CD4-positive, alpha-beta memory T cell (primary cell): ENCODE data around the gene ZNF541. TPM values are rescaled to one million over a fixed set of nuclear protein-coding genes. Genes with fewer than 3 reads are reported as not detected.
"Not testable (repeated sequence)": the region's sequence is repeated elsewhere in the genome, so short reads cannot be mapped to it uniquely, and the experiment has no call there.

Experiments used
- CTCF ChIA-PET: fragments of 350-600 bp; sonication (Branson Sonifier 250); formaldehyde crosslinking; loops from one replicate; lab custom pipeline; 2021; ENCODE audit warnings: inconsistent platforms; ENCODE audit not compliant: partially characterized antibody; lab: Charles Lee
- POLR2A ChIA-PET: fragments of 350-600 bp; sonication (Branson Sonifier 250); formaldehyde crosslinking; loops from one replicate; lab custom pipeline; 2021; ENCODE audit not compliant: partially characterized antibody; lab: Charles Lee
- DNase-seq, 5 donors: peaks; one replicate each; pipeline versions ENCODE4 v3.0.0 to v3.0.0-alpha.2; 2020 to 2022; ENCODE audit warnings: mixed read lengths in 1 of 5
- H3K27ac ChIP-seq: one replicate; pipeline ENCODE4 v1.7.0; 2013; ENCODE audit warnings: low read depth, low read length
- H3K27me3 ChIP-seq: 2 replicates; pipeline ENCODE4 v1.7.0; 2013; ENCODE audit warnings: mild to moderate bottlenecking, low read length, moderate library complexity; ENCODE audit not compliant: insufficient read depth
- H3K36me3 ChIP-seq: 2 replicates; pipeline ENCODE4 v1.7.0; 2013; ENCODE audit warnings: mild to moderate bottlenecking, low read length, moderate library complexity; ENCODE audit not compliant: insufficient read depth
- H3K4me1 ChIP-seq: 2 replicates; pipeline ENCODE4 v1.7.0; 2013; ENCODE audit warnings: mild to moderate bottlenecking, low read length, moderate library complexity; ENCODE audit not compliant: insufficient read depth
- H3K4me3 ChIP-seq, 2 donors: one replicate each; pipeline ENCODE4 v1.7.0; 2013; ENCODE audit warnings: low read length in 2 of 2, mild to moderate bottlenecking in 1 of 2
- H3K9me3 ChIP-seq, 2 donors: one replicate each; pipeline ENCODE4 v1.7.0; 2013; ENCODE audit warnings: low read length in 2 of 2, control low read depth in 1 of 2; ENCODE audit not compliant: control insufficient read depth in 1 of 2
- H3K27ac Mint-ChIP-seq, 7 donors: one replicate each; pipeline ENCODE4 v1.8.0; 2020 to 2021; ENCODE audit warnings: mixed read lengths in 7 of 7, mild to moderate bottlenecking in 6 of 7, inconsistent platforms in 3 of 7, moderate library complexity in 3 of 7
- H3K27me3 Mint-ChIP-seq, 2 donors: one replicate each; pipeline ENCODE4 v1.8.0; 2020 to 2021; ENCODE audit warnings: mixed read lengths in 2 of 2
- H3K36me3 Mint-ChIP-seq, 2 donors: one replicate each; pipeline ENCODE4 v1.8.0; 2020 to 2021; ENCODE audit warnings: mixed read lengths in 2 of 2, inconsistent platforms in 1 of 2, mild to moderate bottlenecking in 1 of 2
- H3K4me1 Mint-ChIP-seq, 4 donors: one replicate each; pipeline ENCODE4 v1.8.0; 2020 to 2021; ENCODE audit warnings: mixed read lengths in 4 of 4, mild to moderate bottlenecking in 1 of 4
- H3K4me3 Mint-ChIP-seq, 8 donors: one replicate each; pipeline ENCODE4 v1.8.0; 2020 to 2021; ENCODE audit warnings: mixed read lengths in 8 of 8, mild to moderate bottlenecking in 7 of 8, moderate library complexity in 6 of 8, inconsistent platforms in 3 of 8
- H3K9me3 Mint-ChIP-seq, 8 donors: one replicate each; pipeline ENCODE4 v1.8.0; 2020 to 2021; ENCODE audit warnings: mixed read lengths in 8 of 8, mild to moderate bottlenecking in 5 of 8, inconsistent platforms in 3 of 8, moderate library complexity in 1 of 8
- intact Hi-C: fragments of 100-400 bp; cut with micrococcal nuclease; formaldehyde crosslinking; loops from one replicate; pipeline ENCODE4 v1.15.1; 2023
- polyA plus RNA-seq, 2 donors: library from polyadenylated mRNA; unstranded; fragments of 300-500 nt; fragmentation: Illumina TruSeq; gene quantifications; one replicate each; pipeline ENCODE4 v1.2.3, GENCODE V29; 2021
- total RNA-seq, 2 experiments: library from RNA; stranded (reverse); gene quantifications; one replicate each; pipeline ENCODE4 v1.2.3, GENCODE V29; 2021

Gene ZNF541
- total and polyA plus RNA-seq, 4 experiments from 2014 or later = 0.09 to 0.79 (median 0.53) TPM; not detected in 1

DNA sequence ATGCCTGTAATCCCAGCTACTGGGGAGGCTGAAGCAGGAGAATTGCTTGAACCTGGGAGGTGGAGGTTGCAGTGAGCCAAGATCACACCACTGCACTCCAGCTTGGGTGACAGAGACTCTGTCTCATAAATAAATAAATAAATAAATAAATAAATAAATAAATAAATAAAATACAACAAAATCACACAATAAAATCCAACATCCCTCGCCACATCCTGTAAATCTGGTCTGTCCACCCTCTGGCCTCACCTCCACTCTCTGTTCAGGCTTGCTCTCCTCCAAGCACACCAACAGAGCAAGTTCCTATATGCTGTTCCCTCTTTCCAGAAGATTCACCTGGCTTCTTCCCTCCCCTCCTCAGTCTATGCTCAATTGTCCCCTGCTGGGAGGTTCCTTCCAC lies 10.2 kb upstream of the ZNF541 start:
- ChIA-PET POLR2A (interaction anchor here (0.8 to 1.4 kb wide), 3 partner anchors 17 to 25 kb away, joined by 3 to 5 read pairs (median 3); no protein-coding TSS in a partner anchor), CTCF (interaction anchor here (1.8 kb wide), 1 partner anchor 17 kb away, joined by 7 read pairs; no protein-coding TSS in a partner anchor)
- H3K27ac Mint-ChIP-seq = peak overlapping the region in 4 of 7 donors; percentile 24 to 81 (median 72)

DNA sequence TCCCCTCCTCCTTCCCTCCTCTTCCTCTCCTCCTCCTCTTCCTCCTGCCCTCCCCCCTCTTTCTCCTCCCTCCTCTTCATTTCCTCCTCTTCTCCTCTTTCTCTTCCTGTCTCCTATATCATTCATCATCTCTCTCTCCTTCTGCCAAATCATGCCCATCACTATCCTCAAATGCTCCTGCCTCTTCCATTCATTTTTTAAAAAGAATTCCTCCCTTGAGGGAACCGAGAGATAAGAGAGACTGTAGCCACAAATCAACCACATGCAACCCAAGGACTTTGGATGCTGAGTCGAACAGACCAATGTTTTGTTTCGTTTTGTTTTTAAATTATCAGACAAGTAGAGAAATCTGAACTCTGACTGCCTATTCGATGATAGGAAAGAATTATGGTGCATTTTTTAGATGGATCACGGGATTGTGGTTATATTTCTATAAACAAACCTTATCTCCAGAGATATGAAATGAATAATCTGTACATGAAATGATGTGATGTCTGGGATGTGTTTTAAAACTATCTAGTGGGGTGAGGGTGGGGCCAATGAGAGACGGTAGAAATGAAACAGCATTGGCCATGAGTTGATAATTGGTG lies 9.5 kb upstream of the ZNF541 start:
- Mint-ChIP-seq H3K4me3 (peak overlapping the region; percentile 9 to 85 (median 73)), H3K36me3 (no peaks in the 10 kb centered on the region), H3K9me3 (peaks cover 5 to 13% (median 7%) of the 10 kb centered on the region in 8 donors), H3K27me3 (no peaks in the 10 kb centered on the region), H3K4me1 (peaks cover 21 to 54% (median 33%) of the 10 kb centered on the region in 4 donors), H3K27ac (peak overlapping the region; percentile 56 to 95 (median 79))
- intact Hi-C loops = no loop called here
- peak in 1 of 5 donors; percentile 28 for DNase-seq
- Histone ChIP-seq H3K27me3 (no peaks in the 10 kb centered on the region), H3K36me3 (no peaks in the 10 kb centered on the region), H3K9me3 (peaks cover 0 to 5% of the 10 kb centered on the region in 2 donors), H3K4me1 (peaks cover 39% of the 10 kb centered on the region), H3K4me3 (no peak overlapping the region), H3K27ac (no peak overlapping the region)
- ChIA-PET POLR2A (interaction anchor here (1.4 kb wide), 1 partner anchor 25 kb away, joined by 5 read pairs; no protein-coding TSS in a partner anchor), CTCF (interaction anchor here (1.8 kb wide), 1 partner anchor 18 kb away, joined by 7 read pairs; no protein-coding TSS in a partner anchor)

More for the DNA sequence above, 10.2 kb upstream of the ZNF541 start:
- Mint-ChIP-seq H3K4me3 (peak overlapping the region in 4 of 8 donors; percentile 4 to 32 (median 31)), H3K9me3 (peaks cover 5 to 13% (median 8%) of the 10 kb centered on the region in 8 donors), H3K4me1 (peaks cover 16 to 46% (median 27%) of the 10 kb centered on the region in 4 donors)
- H3K27ac ChIP-seq, DNase-seq, H3K36me3 Mint-ChIP-seq, H3K27me3 Mint-ChIP-seq, H3K4me3 ChIP-seq, H3K27me3 ChIP-seq, H3K36me3 ChIP-seq, H3K9me3 ChIP-seq, intact Hi-C loops: not testable (repeated sequence)
- peaks cover 32% of the 10 kb centered on the region for H3K4me1 ChIP-seq

DNA sequence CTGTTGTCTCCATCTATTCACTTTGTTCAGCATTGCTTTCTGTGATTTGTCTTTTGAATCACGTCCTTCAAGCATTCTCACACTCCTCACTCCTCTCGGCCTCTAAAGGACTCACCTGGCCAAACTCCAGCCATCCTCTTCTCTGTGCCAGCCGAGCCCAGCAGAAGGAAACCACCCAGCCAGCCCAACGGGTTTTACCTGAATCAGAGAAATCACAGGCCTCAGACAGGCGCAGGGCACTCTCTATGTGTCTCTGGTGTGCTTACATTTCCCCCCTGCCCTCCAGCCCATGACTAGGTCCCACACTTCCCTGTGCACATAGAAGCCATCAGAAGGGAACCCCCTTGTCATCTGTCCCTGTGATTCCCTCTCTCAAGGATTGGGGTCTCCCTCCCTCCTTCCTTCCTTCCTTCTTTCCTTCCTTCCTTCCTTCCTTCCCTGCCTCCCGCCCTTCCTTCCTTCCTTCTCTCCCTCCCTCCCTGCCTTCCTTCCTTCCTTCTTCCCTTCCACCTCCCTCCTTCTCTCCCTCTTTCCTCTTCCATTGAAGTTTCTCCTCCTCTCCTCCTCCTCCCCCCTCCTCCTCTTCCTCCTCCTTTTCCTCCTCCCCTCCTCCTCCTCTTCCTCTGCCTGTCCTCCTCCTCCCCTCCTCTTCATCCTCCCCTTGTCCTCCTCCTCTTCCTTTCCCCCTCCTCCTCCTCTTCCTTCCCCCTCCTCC lies 8.8 kb upstream of the ZNF541 start:
- Mint-ChIP-seq H3K4me1 (peaks cover 26 to 60% (median 38%) of the 10 kb centered on the region in 4 donors), H3K4me3 (peak overlapping the region in 7 of 8 donors; percentile 60 to 85 (median 73)), H3K27me3 (no peaks in the 10 kb centered on the region), H3K9me3 (peaks cover 5 to 13% (median 7%) of the 10 kb centered on the region in 8 donors), H3K27ac (peak overlapping the region; percentile 63 to 96 (median 85)), H3K36me3 (no peaks in the 10 kb centered on the region)
- H3K4me1 ChIP-seq = peaks cover 46% of the 10 kb centered on the region
- no peak overlapping the region for H3K4me3 ChIP-seq
- DNase-seq = no peak
- H3K27ac ChIP-seq = no peak overlapping the region
- H3K9me3 ChIP-seq = peaks cover 0 to 5% of the 10 kb centered on the region in 2 donors
- intact Hi-C loops = no loop called here
- ChIA-PET POLR2A (interaction anchor here (1.3 to 1.4 kb wide), 2 partner anchors 10 to 18 kb away, joined by 4 to 7 read pairs; no protein-coding TSS in a partner anchor), CTCF (no interaction called here)
- H3K36me3 ChIP-seq = no peaks in the 10 kb centered on the region
- no peaks in the 10 kb centered on the region for H3K27me3 ChIP-seq

DNA sequence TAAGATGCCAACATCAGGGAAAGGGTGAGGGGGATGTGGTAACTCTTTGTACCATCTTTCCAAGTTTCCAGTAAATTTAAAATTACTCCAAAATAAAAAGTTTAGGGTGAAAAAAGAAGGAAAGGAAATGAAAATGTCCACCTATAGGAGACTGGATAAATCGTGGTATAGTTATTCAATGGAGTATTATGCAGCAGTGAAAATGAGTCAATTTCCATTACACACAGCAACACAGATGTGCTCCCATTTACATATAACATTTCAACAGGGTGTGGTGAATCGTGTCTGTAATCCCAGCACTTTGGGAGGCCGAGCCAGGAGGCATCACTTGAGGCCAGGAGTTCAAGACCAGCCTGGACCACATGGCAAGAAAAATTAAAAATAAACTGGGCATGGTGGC lies 7.4 kb upstream of the ZNF541 start:
- intact Hi-C loops = no loop called here
- CTCF ChIA-PET = no interaction called here
- peak overlapping the region in 2 of 8 donors; percentile 17 to 35 for H3K4me3 Mint-ChIP-seq
- DNase-seq = no peak
- no peaks in the 10 kb centered on the region for H3K36me3 Mint-ChIP-seq
- peak overlapping the region in 3 of 7 donors; percentile 51 to 96 (median 81) for H3K27ac Mint-ChIP-seq
- Histone ChIP-seq H3K4me1 (peaks cover 52% of the 10 kb centered on the region), H3K9me3 (no peaks in the 10 kb centered on the region), H3K27me3 (no peaks in the 10 kb centered on the region), H3K36me3 (no peaks in the 10 kb centered on the region), H3K4me3 (no peak overlapping the region), H3K27ac (no peak overlapping the region)
- H3K4me1 Mint-ChIP-seq = peaks cover 31 to 74% (median 48%) of the 10 kb centered on the region in 4 donors
- H3K27me3 Mint-ChIP-seq = no peaks in the 10 kb centered on the region
- peaks cover 0 to 3% (median under 1%) of the 10 kb centered on the region in 8 donors for H3K9me3 Mint-ChIP-seq
- POLR2A ChIA-PET = interaction anchor here (1.3 to 5.2 kb wide), 3 partner anchors 11 to 20 kb away, joined by 4 to 36 read pairs (median 7); no protein-coding TSS in a partner anchor

DNA sequence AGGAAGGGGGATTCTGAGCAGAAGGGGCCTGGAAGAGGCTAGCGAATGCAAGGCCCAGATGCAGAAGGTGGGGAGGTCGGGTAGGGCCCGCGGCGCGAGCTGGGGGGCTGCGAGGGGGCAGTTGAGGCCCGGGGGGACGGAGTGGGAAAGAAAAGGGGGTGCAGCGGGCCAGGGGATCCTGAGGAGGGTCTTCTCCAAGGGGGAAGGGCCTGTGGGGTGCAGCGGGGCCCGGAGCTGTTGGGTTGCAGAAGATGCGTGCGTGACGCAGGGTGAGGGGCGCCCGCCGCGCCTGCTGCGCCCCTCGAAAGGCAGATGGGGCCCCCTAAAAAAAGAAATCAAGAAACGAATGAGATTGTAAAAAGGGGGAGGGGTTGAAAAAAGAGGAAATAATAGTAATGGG lies 313 bp downstream of the ZNF541 start:
- Histone ChIP-seq H3K4me1 (peaks cover 20% of the 10 kb centered on the region), H3K36me3 (no peaks in the 10 kb centered on the region), H3K4me3 (no peak overlapping the region), H3K9me3 (no peaks in the 10 kb centered on the region), H3K27me3 (no peaks in the 10 kb centered on the region), H3K27ac (no peak overlapping the region)
- Mint-ChIP-seq H3K27ac (peak overlapping the region in 3 of 7 donors; percentile 25 to 73 (median 47)), H3K9me3 (no peaks in the 10 kb centered on the region), H3K4me1 (peaks cover 22 to 40% (median 29%) of the 10 kb centered on the region in 4 donors), H3K4me3 (peak overlapping the region in 6 of 8 donors; percentile 4 to 71 (median 57)), H3K36me3 (no peaks in the 10 kb centered on the region), H3K27me3 (no peaks in the 10 kb centered on the region)
- no peak for DNase-seq
- ChIA-PET CTCF (no interaction called here), POLR2A (interaction anchor here (0.5 to 3.9 kb wide), 5 partner anchors 22 to 928 kb away, joined by 3 to 22 read pairs (median 11); partner anchors contain the start of gene BICRA)
- intact Hi-C loops = loop anchor here (1.0 kb wide), 2 partner anchors 28 to 37 kb away; partner anchors contain the start of gene BICRA

DNA sequence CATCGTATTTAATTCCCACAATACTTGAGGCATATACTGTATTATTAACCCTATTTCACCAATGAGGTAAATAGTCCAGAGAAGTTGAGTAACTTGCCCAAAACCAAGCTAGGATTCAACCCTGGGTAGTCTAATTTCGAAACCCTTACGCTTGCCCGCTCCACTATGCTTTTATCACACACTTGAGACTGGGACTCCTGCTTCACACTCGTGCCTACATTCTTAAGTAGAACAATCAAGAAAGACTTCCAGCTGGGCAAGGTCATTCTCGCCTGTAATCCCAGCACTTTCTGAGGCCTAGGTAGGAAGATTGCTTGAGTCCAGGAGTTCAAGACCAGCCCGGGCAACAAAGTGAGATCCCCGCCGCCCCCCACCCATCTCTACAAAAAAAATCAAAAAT lies 3.6 kb downstream of the ZNF541 start:
- H3K4me1 ChIP-seq = peaks cover 6% of the 10 kb centered on the region

DNA sequence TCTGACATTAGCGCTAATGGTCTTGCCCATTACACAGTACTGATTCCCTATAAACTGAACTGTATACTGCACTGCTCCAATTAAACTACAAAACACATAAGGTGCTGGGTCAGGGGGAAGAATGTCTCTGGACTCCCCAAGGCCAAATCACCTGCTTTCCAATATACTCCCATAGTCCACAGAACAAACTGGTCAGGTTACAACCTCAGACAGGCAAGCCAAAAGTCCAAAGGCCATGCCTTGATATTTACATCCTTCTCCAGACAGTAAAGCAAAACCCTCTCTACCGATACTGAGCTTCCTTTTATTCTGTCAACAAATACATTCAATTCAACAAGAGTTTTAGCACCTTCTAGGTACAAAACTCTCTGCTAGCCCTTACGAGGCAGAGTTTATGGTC lies 8.9 kb downstream of the ZNF541 start:
- POLR2A ChIA-PET = no interaction called here
- Mint-ChIP-seq H3K4me1 (peaks cover 0 to 2% (median under 1%) of the 10 kb centered on the region in 4 donors), H3K4me3 (no peak overlapping the region), H3K27me3 (no peaks in the 10 kb centered on the region), H3K36me3 (no peaks in the 10 kb centered on the region), H3K9me3 (no peaks in the 10 kb centered on the region), H3K27ac (peak overlapping the region in 1 of 7 donors; percentile 16)
- H3K4me3 ChIP-seq = no peak overlapping the region
- no peaks in the 10 kb centered on the region for H3K36me3 ChIP-seq
- intact Hi-C loops = no loop called here
- H3K9me3 ChIP-seq = no peaks in the 10 kb centered on the region
- no peak for DNase-seq
- no peaks in the 10 kb centered on the region for H3K4me1 ChIP-seq
- CTCF ChIA-PET = no interaction called here
- no peak overlapping the region for H3K27ac ChIP-seq
- H3K27me3 ChIP-seq = no peaks in the 10 kb centered on the region

More for the DNA sequence above, 3.6 kb downstream of the ZNF541 start:
- H3K27ac ChIP-seq = no peak overlapping the region
- intact Hi-C loops = no loop called here
- ChIA-PET CTCF (no interaction called here), POLR2A (no interaction called here)
- Mint-ChIP-seq H3K4me1 (peaks cover 10 to 15% (median 11%) of the 10 kb centered on the region in 4 donors), H3K4me3 (no peak overlapping the region), H3K27ac (no peak overlapping the region), H3K27me3 (no peaks in the 10 kb centered on the region), H3K36me3 (no peaks in the 10 kb centered on the region), H3K9me3 (no peaks in the 10 kb centered on the region)
- no peaks in the 10 kb centered on the region for H3K9me3 ChIP-seq
- H3K4me3 ChIP-seq = no peak overlapping the region
- no peak for DNase-seq
- H3K27me3 ChIP-seq = no peaks in the 10 kb centered on the region
- H3K36me3 ChIP-seq = no peaks in the 10 kb centered on the region
